ENCODE data around the gene TAGLN3. TPM values are rescaled to one million over a fixed set of nuclear protein-coding genes. Genes with fewer than 3 reads are reported as not detected.

The TAGLN3 gene
- total and polyA plus RNA-seq, 9 donors, result 3.1 to 6.4 (median 3.5) TPM

DNA sequence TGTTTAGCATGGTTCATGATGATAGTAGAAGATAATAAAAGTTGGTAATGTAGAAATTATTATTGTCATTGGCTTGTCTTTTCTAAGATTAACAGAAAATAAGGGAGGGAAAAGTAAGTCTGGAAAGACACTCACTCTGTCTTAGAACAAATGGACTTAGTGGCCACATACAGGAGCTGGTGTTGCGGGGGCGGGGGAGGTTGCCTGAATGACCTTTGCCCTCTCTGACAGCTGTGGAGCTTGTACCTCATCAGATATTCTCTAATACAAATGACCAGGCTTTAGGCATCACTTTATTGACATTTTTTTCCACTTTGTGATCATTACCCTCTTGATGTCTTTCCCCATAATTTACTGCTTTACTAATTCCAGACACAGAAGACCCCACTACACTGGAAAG, 5.9 kb downstream of the TAGLN3 start:
- no peak overlapping the region for H3K4me3 ChIP-seq (ENCODE audit: low read length)
- peaks cover 8% of the 10 kb centered on the region for H3K27me3 ChIP-seq (ENCODE audit: control insufficient read depth, insufficient read depth, low read length)
- peaks cover 5% of the 10 kb centered on the region for H3K4me1 ChIP-seq (ENCODE audit: control insufficient read depth, insufficient read depth, low read length)
- H3K9me3 ChIP-seq (replicated peaks; ENCODE audit: control insufficient read depth, low read depth, low read length), result no peaks in the 10 kb centered on the region
- H3K27ac ChIP-seq (ENCODE audit: low read length), result no peak overlapping the region
- 71% methylated on average over 2 of the region's 2 CpGs for WGBS (ENCODE audit: insufficient coverage)
- DNase-seq, result no peak
- no peaks in the 10 kb centered on the region for H3K36me3 ChIP-seq (ENCODE audit: control insufficient read depth, insufficient read depth, low read length)

DNA sequence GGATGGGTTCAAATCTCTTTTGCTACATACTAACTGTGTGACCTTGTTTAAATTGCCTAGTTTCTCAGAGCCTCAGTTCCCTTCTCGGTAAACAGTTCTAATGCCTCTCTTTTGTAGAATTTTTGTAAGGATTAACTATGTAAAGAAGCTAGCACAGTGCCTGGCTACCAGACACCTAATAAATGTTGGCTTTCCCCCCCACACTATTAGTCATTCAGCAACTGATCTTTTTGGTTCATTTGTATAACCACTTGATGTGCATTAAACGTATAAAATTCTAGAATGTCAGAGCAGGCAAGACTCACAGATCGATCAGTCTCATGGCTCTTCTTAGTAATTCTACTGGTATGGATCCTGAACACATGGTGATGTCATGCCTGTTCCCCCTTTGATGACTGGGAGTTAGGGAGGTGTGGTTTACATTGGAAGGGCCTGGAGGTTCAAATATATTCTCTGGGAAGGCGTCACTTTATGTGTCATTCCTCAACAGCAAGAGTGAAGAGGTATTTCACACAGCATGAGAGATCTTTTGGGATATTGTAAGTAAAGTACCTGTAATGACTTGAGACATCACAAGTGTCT, 6.5 kb downstream of the TAGLN3 start:
- DNase-seq, result no peak
- H3K27me3 ChIP-seq (ENCODE audit: control insufficient read depth, insufficient read depth, low read length), result peaks cover 4% of the 10 kb centered on the region

DNA sequence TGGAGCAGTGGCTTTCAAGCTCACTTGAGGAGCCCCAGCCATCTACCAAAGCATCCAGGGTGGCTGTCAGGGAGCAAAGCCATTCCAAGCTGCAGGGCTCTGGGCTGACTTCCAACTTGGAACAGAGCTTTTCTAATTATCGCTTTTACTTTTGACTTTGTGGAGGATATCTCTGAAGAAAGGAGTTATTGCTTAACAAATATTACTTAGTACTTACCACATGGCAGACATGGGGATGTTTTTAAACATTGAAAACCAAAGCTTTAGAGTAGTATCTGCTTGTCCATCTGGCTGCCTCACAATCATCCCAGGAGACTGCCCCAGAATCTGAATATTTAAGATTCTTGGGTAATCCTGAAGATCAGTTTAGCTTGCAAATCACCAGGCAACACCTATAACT, 8.9 kb downstream of the TAGLN3 start:
- Histone ChIP-seq H3K27ac (ENCODE audit: low read length) (no peak overlapping the region), H3K9me3 (replicated peaks; ENCODE audit: control insufficient read depth, low read depth, low read length) (no peaks in the 10 kb centered on the region), H3K27me3 (ENCODE audit: control insufficient read depth, insufficient read depth, low read length) (no peaks in the 10 kb centered on the region), H3K36me3 (ENCODE audit: control insufficient read depth, insufficient read depth, low read length) (no peaks in the 10 kb centered on the region), H3K4me3 (ENCODE audit: low read length) (no peak overlapping the region), H3K4me1 (ENCODE audit: control insufficient read depth, insufficient read depth, low read length) (peaks cover 13% of the 10 kb centered on the region)
- no peak for DNase-seq
- WGBS (ENCODE audit: insufficient coverage), result no CpG with 5 or more reads among the region's 1 CpG

More for the DNA sequence above, 6.5 kb downstream of the TAGLN3 start:
- H3K27ac ChIP-seq (ENCODE audit: low read length), result no peak overlapping the region
- H3K4me3 ChIP-seq (ENCODE audit: low read length), result no peak overlapping the region
- no peaks in the 10 kb centered on the region for H3K9me3 ChIP-seq (replicated peaks; ENCODE audit: control insufficient read depth, low read depth, low read length)
- no CpG with 5 or more reads among the region's 4 CpGs for WGBS (ENCODE audit: insufficient coverage)
- H3K4me1 ChIP-seq (ENCODE audit: control insufficient read depth, insufficient read depth, low read length), result peaks cover 2% of the 10 kb centered on the region
- no peaks in the 10 kb centered on the region for H3K36me3 ChIP-seq (ENCODE audit: control insufficient read depth, insufficient read depth, low read length)

DNA sequence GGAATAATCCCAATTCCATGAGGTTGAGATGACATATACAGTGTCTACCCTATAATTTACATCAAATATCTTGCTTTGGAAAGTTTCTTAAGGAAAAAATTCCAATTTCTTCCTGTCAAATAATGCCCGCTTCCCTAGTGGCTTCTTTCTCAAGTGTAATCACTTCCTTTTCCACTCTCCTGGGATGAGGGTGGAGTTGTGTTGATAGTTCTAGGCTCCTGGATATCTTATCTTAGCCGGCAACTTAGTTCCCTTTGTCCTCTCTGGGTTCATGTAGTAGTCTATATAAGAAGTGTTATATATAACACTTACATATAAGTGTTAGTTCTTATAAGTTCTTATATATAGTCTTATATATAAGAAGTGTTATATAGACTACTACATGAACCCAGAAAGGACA, 10.9 kb downstream of the TAGLN3 start:
- no peak for DNase-seq
- H3K27me3 ChIP-seq (ENCODE audit: control insufficient read depth, insufficient read depth, low read length), result no peaks in the 10 kb centered on the region
- H3K4me1 ChIP-seq (ENCODE audit: control insufficient read depth, insufficient read depth, low read length), result peaks cover 13% of the 10 kb centered on the region
- H3K36me3 ChIP-seq (ENCODE audit: control insufficient read depth, insufficient read depth, low read length), result no peaks in the 10 kb centered on the region
- H3K4me3 ChIP-seq (ENCODE audit: low read length), result no peak overlapping the region
- no peak overlapping the region for H3K27ac ChIP-seq (ENCODE audit: low read length)
- H3K9me3 ChIP-seq (replicated peaks; ENCODE audit: control insufficient read depth, low read depth, low read length), result no peaks in the 10 kb centered on the region
- no CpG with 5 or more reads among the region's 2 CpGs for WGBS (ENCODE audit: insufficient coverage)

DNA sequence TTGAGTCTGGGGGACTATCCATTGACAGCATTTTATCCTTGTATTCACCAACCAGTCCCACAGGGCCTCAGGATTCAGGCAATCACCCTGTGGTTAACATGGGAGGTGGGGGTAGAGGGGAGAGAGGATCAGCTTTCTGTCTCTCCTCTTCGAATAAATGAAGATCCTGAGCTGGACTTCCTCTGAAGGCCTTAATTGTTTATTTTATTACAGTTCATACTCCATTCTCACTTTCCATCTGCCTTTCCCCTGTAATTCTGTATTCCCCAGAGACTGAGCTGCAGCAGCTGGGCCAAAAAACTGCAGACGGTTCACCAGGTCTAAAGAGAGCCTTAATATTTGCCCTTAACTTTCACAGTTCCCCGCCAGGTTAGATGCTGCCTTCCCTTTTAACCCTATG, 11.9 kb downstream of the TAGLN3 start:
- DNase-seq, result peak; percentile 33
- WGBS (ENCODE audit: insufficient coverage), result 14% methylated on average over 2 of the region's 3 CpGs
- no peak overlapping the region for H3K27ac ChIP-seq (ENCODE audit: low read length)
- no peaks in the 10 kb centered on the region for H3K36me3 ChIP-seq (ENCODE audit: control insufficient read depth, insufficient read depth, low read length)
- H3K9me3 ChIP-seq (replicated peaks; ENCODE audit: control insufficient read depth, low read depth, low read length), result no peaks in the 10 kb centered on the region
- no peaks in the 10 kb centered on the region for H3K27me3 ChIP-seq (ENCODE audit: control insufficient read depth, insufficient read depth, low read length)
- no peak overlapping the region for H3K4me3 ChIP-seq (ENCODE audit: low read length)
- H3K4me1 ChIP-seq (ENCODE audit: control insufficient read depth, insufficient read depth, low read length), result peaks cover 13% of the 10 kb centered on the region

DNA sequence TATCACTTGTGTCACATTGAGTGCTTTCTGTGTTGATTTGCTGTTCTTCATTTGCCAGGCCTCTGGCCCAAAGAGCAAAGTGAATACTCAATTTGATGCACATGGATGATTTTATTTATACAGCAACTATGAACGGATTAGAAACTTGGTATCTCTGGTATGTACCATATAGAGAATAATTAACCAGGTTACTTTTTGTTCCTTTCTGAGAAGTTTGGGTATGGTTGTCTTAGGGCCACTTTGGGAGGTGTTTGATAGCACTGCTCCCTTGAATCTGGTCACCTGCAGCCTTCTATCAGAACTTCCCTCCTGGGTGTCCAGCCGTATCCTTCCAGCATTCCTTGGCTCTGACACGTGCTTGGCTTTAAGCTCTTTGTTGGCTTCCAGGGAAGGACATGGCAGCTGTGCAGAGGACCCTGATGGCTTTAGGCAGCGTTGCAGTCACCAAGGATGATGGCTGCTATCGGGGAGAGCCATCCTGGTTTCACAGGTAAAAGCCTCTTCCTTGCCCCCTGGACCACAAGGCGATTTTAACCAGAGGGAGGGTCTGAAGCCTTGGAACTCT, 12.7 kb downstream of the TAGLN3 start:
- no peaks in the 10 kb centered on the region for H3K9me3 ChIP-seq (replicated peaks; ENCODE audit: control insufficient read depth, low read depth, low read length)
- no peak overlapping the region for H3K4me3 ChIP-seq (ENCODE audit: low read length)
- no peaks in the 10 kb centered on the region for H3K36me3 ChIP-seq (ENCODE audit: control insufficient read depth, insufficient read depth, low read length)
- DNase-seq, result peak; percentile 38
- H3K27me3 ChIP-seq (ENCODE audit: control insufficient read depth, insufficient read depth, low read length), result no peaks in the 10 kb centered on the region
- H3K4me1 ChIP-seq (ENCODE audit: control insufficient read depth, insufficient read depth, low read length), result peaks cover 13% of the 10 kb centered on the region
- 67% methylated on average over 5 of the region's 6 CpGs for WGBS (ENCODE audit: insufficient coverage)
- H3K27ac ChIP-seq (ENCODE audit: low read length), result no peak overlapping the region

DNA sequence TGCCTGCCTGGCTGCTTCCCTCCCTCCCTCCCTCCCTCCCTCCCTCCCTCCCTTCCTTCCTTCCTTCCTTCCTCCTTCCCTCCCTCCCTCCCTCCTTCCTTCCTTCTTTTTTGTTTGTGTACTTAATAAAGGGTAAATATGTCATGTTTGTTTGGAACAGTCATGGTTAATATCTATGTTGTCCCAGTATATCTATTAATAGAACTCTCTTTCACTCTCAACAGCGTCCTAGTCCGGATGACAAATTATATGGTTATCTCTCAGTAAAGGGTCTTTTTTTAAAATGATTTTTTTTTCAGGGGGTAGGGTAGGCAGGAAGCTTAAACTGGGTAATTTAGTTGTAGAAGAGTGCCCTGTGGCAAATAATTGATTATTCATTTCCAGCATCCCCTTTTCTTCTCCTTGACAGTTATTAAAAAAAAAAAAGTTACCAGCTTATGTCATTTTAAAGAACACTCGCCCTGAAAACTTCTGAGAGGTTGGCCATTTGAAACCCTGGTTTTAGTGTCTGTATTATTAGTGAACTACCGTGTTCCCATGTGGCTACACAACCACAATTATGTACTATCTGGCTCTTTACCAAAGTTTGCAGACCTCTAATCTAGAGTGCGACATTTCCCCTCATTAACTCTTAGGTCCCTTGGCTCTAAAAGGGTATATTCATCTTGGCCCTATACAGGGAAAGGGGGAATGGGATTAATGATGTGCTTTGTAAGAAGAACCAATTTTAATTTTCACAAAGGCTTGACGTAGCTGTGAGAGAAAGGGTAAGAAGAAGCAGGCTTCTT, 13.7 kb downstream of the TAGLN3 start:
- Histone ChIP-seq H3K36me3 (ENCODE audit: control insufficient read depth, insufficient read depth, low read length) (no peaks in the 10 kb centered on the region), H3K4me3 (ENCODE audit: low read length) (no peak overlapping the region), H3K27me3 (ENCODE audit: control insufficient read depth, insufficient read depth, low read length) (no peaks in the 10 kb centered on the region), H3K27ac (ENCODE audit: low read length) (no peak overlapping the region), H3K4me1 (ENCODE audit: control insufficient read depth, insufficient read depth, low read length) (peaks cover 13% of the 10 kb centered on the region), H3K9me3 (replicated peaks; ENCODE audit: control insufficient read depth, low read depth, low read length) (no peaks in the 10 kb centered on the region)
- no peak for DNase-seq
- WGBS (ENCODE audit: insufficient coverage), result 80% methylated on average over 1 of the region's 6 CpGs

DNA sequence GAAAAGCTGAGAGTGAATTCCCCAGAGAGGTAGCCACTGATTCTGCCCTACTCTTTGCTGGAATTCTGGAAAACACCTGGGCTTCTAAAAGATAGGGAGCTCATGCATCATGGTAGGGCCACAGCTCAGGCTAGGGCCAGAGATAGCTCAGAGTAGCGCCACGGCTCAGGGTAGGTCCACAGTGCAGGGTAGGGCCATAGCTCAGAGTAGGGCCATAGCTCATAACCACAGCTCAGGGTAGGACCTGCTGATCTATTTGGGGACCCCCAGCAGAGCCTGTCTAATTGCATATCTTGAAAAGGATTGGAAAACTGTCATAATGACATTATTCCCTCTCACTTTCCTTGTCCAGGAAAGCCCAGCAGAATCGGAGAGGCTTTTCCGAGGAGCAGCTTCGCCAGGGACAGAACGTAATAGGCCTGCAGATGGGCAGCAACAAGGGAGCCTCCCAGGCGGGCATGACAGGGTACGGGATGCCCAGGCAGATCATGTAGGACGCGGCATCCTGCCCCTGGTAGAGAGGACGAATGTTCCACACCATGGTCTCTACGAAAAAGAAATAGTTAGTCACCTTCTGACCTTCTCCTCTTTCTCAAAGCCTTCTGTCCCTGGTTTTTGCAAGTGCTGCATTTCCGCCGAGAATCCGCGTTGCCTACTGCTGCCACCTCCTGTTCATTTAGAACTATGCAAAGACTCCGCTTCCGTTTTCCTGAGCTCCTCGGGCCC, 14.5 kb downstream of the TAGLN3 start:
- H3K9me3 ChIP-seq (replicated peaks; ENCODE audit: control insufficient read depth, low read depth, low read length), result no peaks in the 10 kb centered on the region
- no peaks in the 10 kb centered on the region for H3K27me3 ChIP-seq (ENCODE audit: control insufficient read depth, insufficient read depth, low read length)
- H3K4me1 ChIP-seq (ENCODE audit: control insufficient read depth, insufficient read depth, low read length), result peaks cover 11% of the 10 kb centered on the region
- no peak overlapping the region for H3K27ac ChIP-seq (ENCODE audit: low read length)
- peak; percentile 80 for DNase-seq
- no peaks in the 10 kb centered on the region for H3K36me3 ChIP-seq (ENCODE audit: control insufficient read depth, insufficient read depth, low read length)
- no peak overlapping the region for H3K4me3 ChIP-seq (ENCODE audit: low read length)
- 49% methylated on average over 14 of the region's 19 CpGs for WGBS (ENCODE audit: insufficient coverage)

DNA sequence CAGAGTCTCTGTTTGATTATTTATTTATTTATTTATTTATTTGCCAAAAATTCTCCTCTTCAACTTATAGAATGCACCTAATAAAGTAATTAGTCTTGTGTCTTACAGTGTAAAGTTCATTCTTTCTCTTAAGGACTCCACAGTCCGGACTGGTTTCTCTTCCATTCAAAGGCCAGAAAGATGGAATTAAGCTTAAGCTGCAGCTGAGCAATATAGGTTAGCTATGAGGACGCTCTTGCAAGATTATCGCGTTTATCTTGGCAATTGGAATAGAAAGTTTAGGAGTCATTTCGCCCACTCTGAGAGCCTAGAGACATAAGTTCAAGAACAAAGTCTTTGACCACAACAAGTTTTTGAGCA, 15.0 kb downstream of the TAGLN3 start:
- Histone ChIP-seq H3K4me1 (ENCODE audit: control insufficient read depth, insufficient read depth, low read length) (peaks cover 11% of the 10 kb centered on the region), H3K27ac (ENCODE audit: low read length) (no peak overlapping the region), H3K4me3 (ENCODE audit: low read length) (no peak overlapping the region), H3K9me3 (replicated peaks; ENCODE audit: control insufficient read depth, low read depth, low read length) (no peaks in the 10 kb centered on the region), H3K36me3 (ENCODE audit: control insufficient read depth, insufficient read depth, low read length) (no peaks in the 10 kb centered on the region), H3K27me3 (ENCODE audit: control insufficient read depth, insufficient read depth, low read length) (no peaks in the 10 kb centered on the region)
- 66% methylated on average over 4 of the region's 5 CpGs for WGBS (ENCODE audit: insufficient coverage)
- DNase-seq, result no peak

DNA sequence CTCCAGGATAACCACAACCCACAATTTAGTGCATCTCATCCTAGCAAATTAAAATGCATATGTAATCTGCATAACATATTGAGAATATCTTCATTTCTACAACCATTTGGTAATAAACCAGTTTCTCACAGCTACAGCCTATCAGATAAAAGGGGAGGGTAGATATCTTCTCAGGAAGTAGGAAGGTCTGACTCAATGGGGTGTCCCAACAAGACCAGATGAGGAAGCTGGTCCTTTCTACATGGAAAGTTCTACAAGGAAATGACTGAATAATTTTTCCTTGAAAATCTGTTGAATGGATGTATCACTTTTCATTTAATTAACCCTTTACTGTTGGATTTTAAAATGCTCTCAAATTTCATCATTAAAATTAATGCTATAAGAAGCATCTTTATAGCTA, 18.4 kb downstream of the TAGLN3 start:
- no peaks in the 10 kb centered on the region for H3K27me3 ChIP-seq (ENCODE audit: control insufficient read depth, insufficient read depth, low read length)
- DNase-seq, result no peak
- H3K9me3 ChIP-seq (replicated peaks; ENCODE audit: control insufficient read depth, low read depth, low read length), result no peaks in the 10 kb centered on the region
- H3K36me3 ChIP-seq (ENCODE audit: control insufficient read depth, insufficient read depth, low read length), result no peaks in the 10 kb centered on the region
- H3K4me1 ChIP-seq (ENCODE audit: control insufficient read depth, insufficient read depth, low read length), result no peaks in the 10 kb centered on the region
- H3K27ac ChIP-seq (ENCODE audit: low read length), result no peak overlapping the region
- H3K4me3 ChIP-seq (ENCODE audit: low read length), result no peak overlapping the region
